HFFc6 (cell line): ENCODE data around the gene FMNL2. TPM values are rescaled to one million over a fixed set of nuclear protein-coding genes. Genes with fewer than 3 reads are reported as not detected.

Experiments
- DNase-seq: peaks from one replicate; pipeline ENCODE4 v3.0.0-alpha.2; 2018
- H3K27ac Mint-ChIP-seq: 2 replicates; pipeline ENCODE4 v1.8.0; 2020; ENCODE audit warnings: mild to moderate bottlenecking, mixed read lengths
- H3K27me3 Mint-ChIP-seq: 2 replicates; pipeline ENCODE4 v1.8.0; 2021; ENCODE audit warnings: mild to moderate bottlenecking, moderate library complexity, mixed read lengths; ENCODE audit not compliant: insufficient read depth
- H3K36me3 Mint-ChIP-seq: 2 replicates; pipeline ENCODE4 v1.8.0; 2021; ENCODE audit warnings: low read depth, mixed read lengths
- H3K4me1 Mint-ChIP-seq: 2 replicates; pipeline ENCODE4 v1.8.0; 2020; ENCODE audit warnings: low read depth, mixed read lengths
- H3K4me3 Mint-ChIP-seq: 2 replicates; pipeline ENCODE4 v1.8.0; 2020; ENCODE audit warnings: mild to moderate bottlenecking, moderate library complexity, mixed read lengths
- H3K9me3 Mint-ChIP-seq: 2 replicates; pipeline ENCODE4 v1.8.0; 2020; ENCODE audit warnings: mild to moderate bottlenecking, mixed read lengths
- total RNA-seq, 6 experiments: library from RNA; stranded (reverse); fragmentation: NEBNext Ultra II Directional; extraction: Animal tissue kit (Norgen Biotek cat#: 25700); gene quantifications; 2 replicates in 1 of 6; 3 replicates in 5 of 6; pipeline ENCODE4 v1.2.3, GENCODE V29; 2021
- TF ChIP-seq, protein P1 (sequence below): fragments of 200-600 bp; sonication (generic); IDR thresholded peaks from 2 replicates; pipeline ENCODE4 v1.5.0; 2021; ENCODE audit warnings: antibody characterized with exemption, mild to moderate bottlenecking

FMNL2 gene
- total RNA-seq, 6 experiments from 2014 or later: 13.7 to 20.9 (median 16.0) TPM

DNA sequence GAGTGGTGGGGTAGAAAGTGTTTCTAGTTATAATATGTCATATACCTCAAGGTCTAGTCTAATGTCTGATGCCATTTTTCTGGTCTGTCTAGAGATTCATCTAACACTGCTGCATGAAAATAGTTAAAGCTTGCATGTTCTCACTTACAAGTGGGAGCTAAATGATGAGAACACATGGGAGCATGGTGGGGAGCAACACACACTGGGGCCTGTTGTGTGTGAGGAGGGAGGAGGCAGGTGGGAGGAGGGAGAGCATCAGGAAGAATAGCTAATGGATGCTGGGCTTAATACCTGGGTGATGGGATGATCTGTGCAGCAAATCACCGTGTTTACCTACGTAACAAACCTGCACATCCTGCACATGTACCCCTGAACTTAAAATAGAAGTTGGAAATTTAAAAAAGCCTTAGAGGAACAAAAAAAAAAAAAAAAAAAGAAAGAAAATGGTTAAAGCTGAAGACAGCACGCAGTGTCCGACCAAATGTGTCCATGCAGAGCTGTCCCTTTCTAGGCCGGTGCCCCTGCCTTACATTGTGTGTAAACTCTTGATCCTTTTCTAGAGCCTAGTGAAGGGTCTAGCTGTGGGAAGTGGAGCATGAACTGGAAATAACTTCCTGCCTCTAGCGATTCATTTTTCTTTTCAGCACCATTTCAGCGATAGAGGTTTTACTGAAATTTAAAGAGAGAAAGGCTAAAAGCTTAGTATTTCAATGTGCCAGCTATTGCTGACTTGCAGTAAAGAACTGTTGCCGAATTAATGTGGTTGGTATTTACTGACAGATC, 94.0 kb downstream of the FMNL2 start:
- Mint-ChIP-seq H3K4me3 (no peak overlapping the region), H3K27me3 (peaks cover under 1% of the 10 kb centered on the region), H3K36me3 (no peaks in the 10 kb centered on the region), H3K4me1 (peaks cover 78% of the 10 kb centered on the region), H3K9me3 (no peaks in the 10 kb centered on the region), H3K27ac (no peak overlapping the region)
- no peak for DNase-seq
- TF ChIP-seq, protein P1, sequence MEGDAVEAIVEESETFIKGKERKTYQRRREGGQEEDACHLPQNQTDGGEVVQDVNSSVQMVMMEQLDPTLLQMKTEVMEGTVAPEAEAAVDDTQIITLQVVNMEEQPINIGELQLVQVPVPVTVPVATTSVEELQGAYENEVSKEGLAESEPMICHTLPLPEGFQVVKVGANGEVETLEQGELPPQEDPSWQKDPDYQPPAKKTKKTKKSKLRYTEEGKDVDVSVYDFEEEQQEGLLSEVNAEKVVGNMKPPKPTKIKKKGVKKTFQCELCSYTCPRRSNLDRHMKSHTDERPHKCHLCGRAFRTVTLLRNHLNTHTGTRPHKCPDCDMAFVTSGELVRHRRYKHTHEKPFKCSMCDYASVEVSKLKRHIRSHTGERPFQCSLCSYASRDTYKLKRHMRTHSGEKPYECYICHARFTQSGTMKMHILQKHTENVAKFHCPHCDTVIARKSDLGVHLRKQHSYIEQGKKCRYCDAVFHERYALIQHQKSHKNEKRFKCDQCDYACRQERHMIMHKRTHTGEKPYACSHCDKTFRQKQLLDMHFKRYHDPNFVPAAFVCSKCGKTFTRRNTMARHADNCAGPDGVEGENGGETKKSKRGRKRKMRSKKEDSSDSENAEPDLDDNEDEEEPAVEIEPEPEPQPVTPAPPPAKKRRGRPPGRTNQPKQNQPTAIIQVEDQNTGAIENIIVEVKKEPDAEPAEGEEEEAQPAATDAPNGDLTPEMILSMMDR: no peak

- Mint-ChIP-seq H3K27ac (no peak overlapping the region), H3K27me3 (peaks cover 4% of the 10 kb centered on the region), H3K4me1 (peaks cover 67% of the 10 kb centered on the region), H3K4me3 (no peak overlapping the region), H3K36me3 (no peaks in the 10 kb centered on the region), H3K9me3 (no peaks in the 10 kb centered on the region)
- TF ChIP-seq, protein P1: no peak
- DNase-seq: no peak
These were observed 95.9 kb downstream of the FMNL2 start for GRCh38 chr2:152430876-152431275.

DNA sequence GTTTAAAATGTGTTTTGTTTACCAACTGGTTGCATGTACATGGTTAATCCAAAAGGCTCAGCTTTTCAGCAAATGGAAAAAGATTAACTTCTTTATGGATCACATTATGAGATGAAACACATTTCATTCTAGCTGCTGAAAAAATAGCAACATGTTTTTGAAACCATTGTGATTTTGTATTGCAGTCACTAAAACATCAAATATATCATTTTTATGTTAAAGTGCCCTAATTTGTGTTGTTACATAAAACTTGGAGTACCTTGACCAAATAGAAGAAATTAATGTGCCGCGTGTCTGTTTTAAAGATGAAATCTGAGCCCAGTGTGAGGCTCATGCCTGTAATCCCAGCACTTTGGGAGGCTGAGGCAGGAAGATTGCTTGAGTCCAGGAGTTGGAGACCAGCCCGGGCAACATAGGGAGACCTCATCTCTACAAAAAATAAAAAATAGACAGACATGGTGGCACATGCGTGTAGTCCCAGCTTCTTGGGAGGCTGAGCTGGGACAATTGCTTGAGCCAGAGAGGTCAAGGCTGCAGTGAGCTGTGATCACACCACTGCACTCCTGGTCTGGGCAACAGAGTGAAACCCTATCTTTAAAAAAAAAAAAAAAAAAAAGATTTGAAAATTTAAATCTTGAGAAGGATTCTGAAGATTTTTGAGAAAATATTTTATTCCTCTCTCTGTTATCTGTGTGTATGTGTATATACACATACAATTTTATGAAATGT, 96.6 kb downstream of the FMNL2 start:
- Mint-ChIP-seq H3K4me3 (peak overlapping the region; percentile 82), H3K27me3 (peaks cover 6% of the 10 kb centered on the region), H3K27ac (peak overlapping the region; percentile 94), H3K9me3 (no peaks in the 10 kb centered on the region), H3K4me1 (peaks cover 60% of the 10 kb centered on the region), H3K36me3 (no peaks in the 10 kb centered on the region)
- DNase-seq: no peak
- TF ChIP-seq, protein P1: no peak

DNA sequence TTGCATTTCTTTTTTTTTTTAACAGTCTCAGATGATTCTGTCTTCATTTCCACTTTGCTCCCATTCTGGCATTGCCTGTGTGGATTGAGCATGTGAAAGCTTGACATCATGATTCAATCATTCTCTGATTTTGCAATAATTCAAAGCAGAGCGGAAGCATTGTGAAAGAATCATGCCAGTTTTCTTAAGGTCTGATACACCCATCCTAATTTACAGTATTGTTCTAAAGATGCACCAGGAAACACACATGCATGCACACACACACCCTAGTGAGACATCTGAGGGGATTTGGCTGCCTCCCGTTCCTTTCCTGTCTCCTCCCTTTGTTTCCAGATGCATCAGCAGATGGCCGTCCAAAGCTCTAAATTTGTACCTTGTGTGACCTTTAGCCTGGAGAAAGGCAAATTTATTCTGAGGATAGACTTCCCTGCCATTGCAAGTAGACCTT, 97.3 kb downstream of the FMNL2 start:
- Mint-ChIP-seq H3K27ac (peak overlapping the region; percentile 94), H3K27me3 (peaks cover 6% of the 10 kb centered on the region), H3K4me1 (peaks cover 53% of the 10 kb centered on the region), H3K9me3 (no peaks in the 10 kb centered on the region), H3K4me3 (peak overlapping the region; percentile 82), H3K36me3 (no peaks in the 10 kb centered on the region)
- peak; percentile 67 for DNase-seq
- TF ChIP-seq, protein P1: no peak

DNA sequence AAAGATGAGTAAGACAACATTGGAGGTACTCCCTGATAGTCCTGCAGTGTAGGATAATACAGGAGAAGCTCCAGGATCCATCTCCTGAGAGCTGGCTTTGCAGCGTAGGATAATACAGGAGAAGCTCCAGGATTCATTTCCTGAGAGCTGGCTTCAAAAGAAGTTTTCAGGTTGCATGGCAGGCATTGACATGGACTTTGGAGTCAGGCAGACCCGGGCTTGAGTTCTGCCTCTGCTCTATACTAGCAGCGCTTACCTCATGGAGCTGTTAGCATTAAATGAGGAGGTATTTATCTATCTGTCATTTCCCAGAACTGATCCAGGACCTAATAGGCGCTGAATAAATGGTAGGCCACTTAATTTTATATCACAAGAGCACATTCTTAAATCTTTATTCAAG, 97.8 kb downstream of the FMNL2 start:
- Mint-ChIP-seq H3K36me3 (no peaks in the 10 kb centered on the region), H3K27ac (peak overlapping the region; percentile 94), H3K4me3 (peak overlapping the region; percentile 82; the same call in 1 of the 2 replicates), H3K9me3 (no peaks in the 10 kb centered on the region), H3K27me3 (peaks cover 6% of the 10 kb centered on the region), H3K4me1 (peaks cover 50% of the 10 kb centered on the region)
- DNase-seq: no peak
- TF ChIP-seq, protein P1: no peak
